ENCODE measurements around the gene ZFHX3. TPM values are rescaled to one million over a fixed set of nuclear protein-coding genes. Genes with fewer than 3 reads are reported as not detected.

ZFHX3 gene
- total and polyA plus RNA-seq, 10 of the 15 experiments (the other 5 are each of a cell fraction or from before 2014, with no cell fraction given): 0.68 to 8.6 (median 2.0) TPM

DNA sequence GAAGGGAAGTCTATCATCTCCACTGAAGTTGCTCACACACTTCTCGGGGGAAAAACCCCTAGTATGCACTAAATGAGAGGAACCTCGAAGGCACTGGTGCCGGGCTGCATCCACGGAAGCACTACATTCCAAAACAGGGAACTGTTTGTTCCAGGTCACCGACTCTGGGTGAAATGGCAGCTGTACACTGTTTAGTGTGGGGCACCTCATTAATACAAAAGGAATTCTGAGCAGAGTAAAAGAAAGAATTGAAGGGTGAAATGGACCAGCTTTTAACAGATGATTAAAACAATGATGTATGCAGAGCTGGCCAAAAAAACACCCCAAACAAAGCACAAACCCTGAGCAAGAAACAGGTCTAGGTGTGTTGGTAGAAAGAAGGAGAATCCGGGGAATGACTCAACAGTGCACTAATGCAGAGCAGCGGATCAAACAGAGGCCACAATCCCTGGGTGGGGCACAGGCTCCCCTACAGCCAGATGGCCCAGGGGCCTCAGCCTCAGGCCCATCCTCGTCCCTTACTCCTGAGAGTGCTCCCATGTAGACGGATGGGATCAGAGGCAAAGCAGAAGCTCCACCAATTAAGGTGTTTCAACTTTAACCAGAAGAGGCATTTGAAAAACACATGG, 161.5 kb downstream of the ZFHX3 start (continued):
- TF ChIP-seq, protein P1, sequence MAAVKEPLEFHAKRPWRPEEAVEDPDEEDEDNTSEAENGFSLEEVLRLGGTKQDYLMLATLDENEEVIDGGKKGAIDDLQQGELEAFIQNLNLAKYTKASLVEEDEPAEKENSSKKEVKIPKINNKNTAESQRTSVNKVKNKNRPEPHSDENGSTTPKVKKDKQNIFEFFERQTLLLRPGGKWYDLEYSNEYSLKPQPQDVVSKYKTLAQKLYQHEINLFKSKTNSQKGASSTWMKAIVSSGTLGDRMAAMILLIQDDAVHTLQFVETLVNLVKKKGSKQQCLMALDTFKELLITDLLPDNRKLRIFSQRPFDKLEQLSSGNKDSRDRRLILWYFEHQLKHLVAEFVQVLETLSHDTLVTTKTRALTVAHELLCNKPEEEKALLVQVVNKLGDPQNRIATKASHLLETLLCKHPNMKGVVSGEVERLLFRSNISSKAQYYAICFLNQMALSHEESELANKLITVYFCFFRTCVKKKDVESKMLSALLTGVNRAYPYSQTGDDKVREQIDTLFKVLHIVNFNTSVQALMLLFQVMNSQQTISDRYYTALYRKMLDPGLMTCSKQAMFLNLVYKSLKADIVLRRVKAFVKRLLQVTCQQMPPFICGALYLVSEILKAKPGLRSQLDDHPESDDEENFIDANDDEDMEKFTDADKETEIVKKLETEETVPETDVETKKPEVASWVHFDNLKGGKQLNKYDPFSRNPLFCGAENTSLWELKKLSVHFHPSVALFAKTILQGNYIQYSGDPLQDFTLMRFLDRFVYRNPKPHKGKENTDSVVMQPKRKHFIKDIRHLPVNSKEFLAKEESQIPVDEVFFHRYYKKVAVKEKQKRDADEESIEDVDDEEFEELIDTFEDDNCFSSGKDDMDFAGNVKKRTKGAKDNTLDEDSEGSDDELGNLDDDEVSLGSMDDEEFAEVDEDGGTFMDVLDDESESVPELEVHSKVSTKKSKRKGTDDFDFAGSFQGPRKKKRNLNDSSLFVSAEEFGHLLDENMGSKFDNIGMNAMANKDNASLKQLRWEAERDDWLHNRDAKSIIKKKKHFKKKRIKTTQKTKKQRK (IDR thresholded peaks at IDR 0.05; ENCODE audit: low read depth, low read length): no peak
- TF ChIP-seq HCFC1 (IDR thresholded peaks at IDR 0.05; ENCODE audit: low read length): no peak
- TF ChIP-seq ZBED1 (IDR thresholded peaks at IDR 0.05; ENCODE audit: borderline replicate concordance): no peak
- no peak for TF ChIP-seq PAX5 (IDR thresholded peaks at IDR 0.05; ENCODE audit: borderline replicate concordance, low read depth, low read length)
- no peak for TF ChIP-seq SUPT20H (IDR thresholded peaks at IDR 0.05; ENCODE audit: borderline replicate concordance, control insufficient read depth, low read depth, low read length)
- no peak for TF ChIP-seq FOS (IDR thresholded peaks at IDR 0.05; ENCODE audit: borderline replicate concordance, extremely low read depth, insufficient read length)

GRCh38 chr16:72884573-72884972, 163.4 kb downstream of the ZFHX3 start:
- no peaks in the 10 kb centered on the region for H3K27me3 ChIP-seq (replicated peaks in 1 of 2; ENCODE audit: control insufficient read depth in 2 of 2, insufficient read depth in 2 of 2, low read length in 1 of 2)
- peaks cover 0 to 4% of the 10 kb centered on the region in 2 experiments; a peak in 2 of 4 replicates for H3K36me3 ChIP-seq (ENCODE audit: control insufficient read depth in 2 of 2, insufficient read depth in 2 of 2, low read length in 1 of 2)
- H3K27ac ChIP-seq (ENCODE audit: control insufficient read depth, insufficient read depth): no peak overlapping the region
- ChIA-PET SMC1A (ENCODE audit: uncharacterized antibody, unreplicated experiment) (interaction anchor here (2.3 kb wide), 1 partner anchor 9 kb away, joined by 5 read pairs; no protein-coding TSS in a partner anchor), POLR2A (interaction anchor here (0.6 kb wide), 1 partner anchor 7 kb away, joined by 3 read pairs; no protein-coding TSS in a partner anchor), RAD21 (ENCODE audit: unreplicated experiment) (no interaction called here), CTCF (interaction anchor here (0.7 to 1.3 kb wide), 3 partner anchors 52 to 1946 kb away, joined by 3 read pairs; partner anchors contain the start of gene ZFHX3)
- intact Hi-C loops (cut with micrococcal nuclease; ENCODE audit: unreplicated experiment): no loop called here
- no peak overlapping the region for H3K9ac ChIP-seq (ENCODE audit: control insufficient read depth, insufficient read depth, low read length)
- BruUV-seq (replicated peaks): no TSS peak
- no peaks in the 10 kb centered on the region for H4K20me1 ChIP-seq (ENCODE audit: control insufficient read depth, insufficient read depth)
- ATAC-seq (no peak), DNase-seq (ENCODE audit: low read depth, low spot score) (no peak), FAIRE-seq (no peak)
- TF ChIP-seq POLR2A (IDR thresholded peaks at IDR 0.05; ENCODE audit: low read depth, low read length): no peak
- TF ChIP-seq STAT1 (conservative IDR thresholded peaks at IDR 0.05): no peak
- TF ChIP-seq MAX (IDR thresholded peaks at IDR 0.05; ENCODE audit: low read depth, low read length): no peak
- TF ChIP-seq, protein P2, sequence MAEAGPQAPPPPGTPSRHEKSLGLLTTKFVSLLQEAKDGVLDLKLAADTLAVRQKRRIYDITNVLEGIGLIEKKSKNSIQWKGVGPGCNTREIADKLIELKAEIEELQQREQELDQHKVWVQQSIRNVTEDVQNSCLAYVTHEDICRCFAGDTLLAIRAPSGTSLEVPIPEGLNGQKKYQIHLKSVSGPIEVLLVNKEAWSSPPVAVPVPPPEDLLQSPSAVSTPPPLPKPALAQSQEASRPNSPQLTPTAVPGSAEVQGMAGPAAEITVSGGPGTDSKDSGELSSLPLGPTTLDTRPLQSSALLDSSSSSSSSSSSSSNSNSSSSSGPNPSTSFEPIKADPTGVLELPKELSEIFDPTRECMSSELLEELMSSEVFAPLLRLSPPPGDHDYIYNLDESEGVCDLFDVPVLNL (IDR thresholded peaks at IDR 0.05; ENCODE audit: low read depth, low read length): no peak
- no peak for TF ChIP-seq RFX5 (IDR thresholded peaks at IDR 0.05; ENCODE audit: low read depth, low read length)
- no peak for TF ChIP-seq TCF12 (IDR thresholded peaks at IDR 0.05; ENCODE audit: low read depth, low read length)
- TF ChIP-seq FOXM1 (IDR thresholded peaks at IDR 0.05; ENCODE audit: low read depth, low read length): no peak
- no peak for TF ChIP-seq ZNF592 (IDR thresholded peaks at IDR 0.05)
- H3K9me3 ChIP-seq (replicated peaks; ENCODE audit: control insufficient read depth, insufficient read depth, low read length): no peaks in the 10 kb centered on the region; the same call in 2 of the 3 replicates
- H3K79me2 ChIP-seq (ENCODE audit: control insufficient read depth, insufficient read depth, low read length): no peaks in the 10 kb centered on the region
- no peak overlapping the region for H3K4me3 ChIP-seq
- 88% methylated on average over 5 of the region's 5 CpGs for WGBS (ENCODE audit: insufficient coverage, insufficient replicate concordance, low lambda C conversion rate, missing lambda C conversion rate)
- H3K4me1 ChIP-seq (ENCODE audit: control insufficient read depth, insufficient read depth, low read length): no peaks in the 10 kb centered on the region
- no peak overlapping the region for H3K4me2 ChIP-seq (ENCODE audit: control insufficient read depth, insufficient read depth)
- in situ Hi-C loops (cut with MboI): no loop called here
- no peak overlapping the region for H2AFZ ChIP-seq (ENCODE audit: control insufficient read depth, low read depth, low read length)
